Gastrocnemius medialis (tissue), 4 donors: ENCODE data around the gene HBZ.

Experiments used
- CTCF ChIP-seq, 5 experiments: fragments of 450-650 bp in 3 of 5; fragments of 200-600 bp in 2 of 5; sonication (generic) in 2 of 5; IDR thresholded peaks in 4 of 5; conservative IDR thresholded peaks in 1 of 5; 1 replicate in 4 of 5; 2 replicates in 1 of 5; pipeline ENCODE4 v1.5.1; 2016 to 2019; ENCODE audit warnings: antibody characterized with exemption in 5 of 5, mild to moderate bottlenecking in 3 of 5, moderate library complexity in 3 of 5
- POLR2A ChIP-seq, 2 donors: fragments of 450-650 bp; IDR thresholded peaks; one replicate each; pipeline ENCODE4 v1.6.1; 2017; ENCODE audit warnings: antibody characterized with exemption in 2 of 2, mild to moderate bottlenecking in 2 of 2, moderate library complexity in 2 of 2

- TF ChIP-seq CTCF (IDR thresholded peaks at IDR 0.05 in 4 of 5, conservative IDR thresholded peaks at IDR 0.05 in 1 of 5), result no peak
- no peak for TF ChIP-seq POLR2A (IDR thresholded peaks at IDR 0.05)
Observed at GRCh38 chr16:119295-119694, 33.1 kb upstream of the HBZ start.
